ENCODE results near the gene MAN2B1.
"Not testable (repeated sequence)": the region's sequence is repeated elsewhere in the genome, so short reads cannot be mapped to it uniquely, and the experiment has no call there.

The MAN2B1 gene

DNA sequence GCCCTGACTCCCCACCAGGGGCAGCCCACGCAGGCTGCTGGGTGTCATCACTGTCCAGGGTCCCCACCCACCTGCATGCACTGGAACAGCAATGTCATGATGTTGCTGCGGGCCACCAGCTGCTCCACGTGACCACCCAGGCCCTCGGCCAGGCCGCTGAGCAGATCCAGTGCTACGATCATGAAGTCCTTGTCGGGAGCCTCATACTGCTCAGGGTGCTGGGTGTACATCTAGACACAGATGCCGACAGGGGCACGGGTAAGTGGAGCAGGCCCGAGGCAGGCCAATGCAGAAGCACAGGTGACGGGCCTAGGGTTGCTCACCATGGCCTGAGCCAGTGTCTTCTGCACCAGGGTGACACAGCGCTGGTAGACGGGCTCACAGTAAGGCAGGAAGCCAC is 38.6 kb upstream of the MAN2B1 start:
- no peaks in the 10 kb centered on the region for H3K4me1 ChIP-seq (ENCODE audit: low read length)
- no peak overlapping the region for H3K9ac ChIP-seq (ENCODE audit: low read length)
- H3K27ac ChIP-seq (ENCODE audit: low read length): no peak overlapping the region
- no peak overlapping the region for H3K4me3 ChIP-seq (ENCODE audit: low read length)
- no peak overlapping the region for H3K4me2 ChIP-seq (ENCODE audit: low read length)
- TF ChIP-seq EZH2phosphoT487 (IDR thresholded peaks at IDR 0.05; ENCODE audit: low read depth): no peak
- TF ChIP-seq, protein P1, sequence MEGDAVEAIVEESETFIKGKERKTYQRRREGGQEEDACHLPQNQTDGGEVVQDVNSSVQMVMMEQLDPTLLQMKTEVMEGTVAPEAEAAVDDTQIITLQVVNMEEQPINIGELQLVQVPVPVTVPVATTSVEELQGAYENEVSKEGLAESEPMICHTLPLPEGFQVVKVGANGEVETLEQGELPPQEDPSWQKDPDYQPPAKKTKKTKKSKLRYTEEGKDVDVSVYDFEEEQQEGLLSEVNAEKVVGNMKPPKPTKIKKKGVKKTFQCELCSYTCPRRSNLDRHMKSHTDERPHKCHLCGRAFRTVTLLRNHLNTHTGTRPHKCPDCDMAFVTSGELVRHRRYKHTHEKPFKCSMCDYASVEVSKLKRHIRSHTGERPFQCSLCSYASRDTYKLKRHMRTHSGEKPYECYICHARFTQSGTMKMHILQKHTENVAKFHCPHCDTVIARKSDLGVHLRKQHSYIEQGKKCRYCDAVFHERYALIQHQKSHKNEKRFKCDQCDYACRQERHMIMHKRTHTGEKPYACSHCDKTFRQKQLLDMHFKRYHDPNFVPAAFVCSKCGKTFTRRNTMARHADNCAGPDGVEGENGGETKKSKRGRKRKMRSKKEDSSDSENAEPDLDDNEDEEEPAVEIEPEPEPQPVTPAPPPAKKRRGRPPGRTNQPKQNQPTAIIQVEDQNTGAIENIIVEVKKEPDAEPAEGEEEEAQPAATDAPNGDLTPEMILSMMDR (IDR thresholded peaks at IDR 0.05; ENCODE audit: low read depth, low read length): no peak
- H3K9me3 ChIP-seq (ENCODE audit: insufficient read depth, low read length): no peaks in the 10 kb centered on the region
- H3K79me2 ChIP-seq (ENCODE audit: low read length): peaks cover 5% of the 10 kb centered on the region; the same call in 1 of the 2 replicates
- H3K27me3 ChIP-seq (ENCODE audit: low read depth, low read length): no peaks in the 10 kb centered on the region
- H2AFZ ChIP-seq (ENCODE audit: low read depth, low read length): no peak overlapping the region
- peaks cover 62% of the 10 kb centered on the region for H3K36me3 ChIP-seq (replicated peaks; ENCODE audit: low read depth, low read length)
- H4K20me1 ChIP-seq (ENCODE audit: insufficient read depth, low read length): no peaks in the 10 kb centered on the region

DNA sequence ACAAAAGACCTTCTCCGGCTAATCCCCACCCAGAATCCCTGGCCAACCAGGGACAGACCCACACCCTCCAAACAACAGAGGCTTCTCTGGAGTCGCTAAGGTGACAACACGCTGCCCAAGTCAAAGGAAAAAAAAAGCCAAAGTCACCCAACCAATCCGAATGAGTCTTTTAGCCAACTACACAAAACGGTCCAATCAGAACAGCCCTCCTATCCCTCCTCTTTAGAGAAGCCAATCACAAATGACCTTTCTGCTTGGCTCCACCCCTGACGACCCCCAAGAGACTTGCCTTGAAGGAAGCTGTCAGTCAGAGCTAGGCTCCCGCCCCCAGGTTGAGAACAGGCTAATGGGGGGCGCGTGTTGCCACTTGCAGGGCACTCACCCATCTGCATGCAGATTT is 36.5 kb upstream of the MAN2B1 start:
- Histone ChIP-seq H3K79me2 (ENCODE audit: low read length) (0 out of 2 replicates have a peak, but pooled peaks cover 3% of the 10 kb centered on the region), H2AFZ (ENCODE audit: low read depth, low read length) (no peak overlapping the region), H3K4me2 (ENCODE audit: low read length) (no peak overlapping the region), H3K36me3 (replicated peaks; ENCODE audit: low read depth, low read length) (peaks cover 69% of the 10 kb centered on the region), H3K4me1 (ENCODE audit: low read length) (peaks cover 4% of the 10 kb centered on the region; the same call in 1 of the 2 replicates), H3K9ac (ENCODE audit: low read length) (no peak overlapping the region), H3K9me3 (ENCODE audit: insufficient read depth, low read length) (no peaks in the 10 kb centered on the region), H4K20me1 (ENCODE audit: insufficient read depth, low read length) (no peaks in the 10 kb centered on the region), H3K27me3 (ENCODE audit: low read depth, low read length) (no peaks in the 10 kb centered on the region), H3K4me3 (ENCODE audit: low read length) (no peak overlapping the region), H3K27ac (ENCODE audit: low read length) (no peak overlapping the region)
- TF ChIP-seq EZH2phosphoT487 (IDR thresholded peaks at IDR 0.05; ENCODE audit: low read depth): no peak
- TF ChIP-seq, protein P1 (IDR thresholded peaks at IDR 0.05; ENCODE audit: low read depth, low read length): no peak

DNA sequence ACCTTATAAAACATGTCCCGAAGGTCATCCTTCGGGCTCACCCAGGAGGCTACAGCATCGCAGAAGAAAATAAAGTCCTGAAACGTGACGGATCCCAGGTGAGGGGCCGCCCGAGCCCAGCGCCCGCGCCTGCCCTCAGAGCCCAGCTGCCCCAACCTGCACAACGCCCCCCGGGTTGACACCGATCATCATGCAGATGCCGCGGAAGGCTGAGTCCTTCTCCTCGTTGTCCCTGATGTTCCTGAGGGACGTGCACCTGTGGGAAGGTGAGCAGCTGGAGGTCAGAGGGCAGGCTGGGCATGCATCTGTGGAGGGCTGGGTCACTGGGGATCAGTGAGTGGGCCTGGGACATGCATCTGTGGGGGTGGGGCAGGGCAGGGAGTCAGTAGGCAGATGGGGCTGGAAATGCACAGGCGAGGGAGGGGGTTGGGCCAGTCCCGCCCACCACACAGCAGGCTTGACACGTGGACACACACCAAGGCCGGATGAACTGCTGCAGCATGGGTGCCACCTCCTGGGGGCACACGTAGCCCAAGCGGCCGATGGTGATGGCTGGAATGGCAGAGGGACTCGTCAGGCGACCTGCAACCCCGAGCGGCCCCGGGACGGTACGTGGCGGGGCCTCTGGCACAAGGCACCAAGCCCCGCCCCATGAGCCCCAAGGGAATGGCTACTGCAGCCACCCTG is 35.2 kb upstream of the MAN2B1 start:
- Histone ChIP-seq H2AFZ (ENCODE audit: low read depth, low read length) (no peak overlapping the region), H4K20me1 (ENCODE audit: insufficient read depth, low read length) (no peaks in the 10 kb centered on the region), H3K27ac (ENCODE audit: low read length) (no peak overlapping the region), H3K4me3 (ENCODE audit: low read length) (no peak overlapping the region), H3K9me3 (ENCODE audit: insufficient read depth, low read length) (no peaks in the 10 kb centered on the region), H3K27me3 (ENCODE audit: low read depth, low read length) (no peaks in the 10 kb centered on the region), H3K4me2 (ENCODE audit: low read length) (no peak overlapping the region), H3K79me2 (ENCODE audit: low read length) (0 out of 2 replicates have a peak, but pooled peaks cover 3% of the 10 kb centered on the region), H3K9ac (ENCODE audit: low read length) (no peak overlapping the region), H3K4me1 (ENCODE audit: low read length) (peaks cover 15% of the 10 kb centered on the region), H3K36me3 (replicated peaks; ENCODE audit: low read depth, low read length) (peaks cover 68% of the 10 kb centered on the region)
- no peak for TF ChIP-seq EZH2phosphoT487 (IDR thresholded peaks at IDR 0.05; ENCODE audit: low read depth)
- TF ChIP-seq, protein P1 (IDR thresholded peaks at IDR 0.05; ENCODE audit: low read depth, low read length): no peak

DNA sequence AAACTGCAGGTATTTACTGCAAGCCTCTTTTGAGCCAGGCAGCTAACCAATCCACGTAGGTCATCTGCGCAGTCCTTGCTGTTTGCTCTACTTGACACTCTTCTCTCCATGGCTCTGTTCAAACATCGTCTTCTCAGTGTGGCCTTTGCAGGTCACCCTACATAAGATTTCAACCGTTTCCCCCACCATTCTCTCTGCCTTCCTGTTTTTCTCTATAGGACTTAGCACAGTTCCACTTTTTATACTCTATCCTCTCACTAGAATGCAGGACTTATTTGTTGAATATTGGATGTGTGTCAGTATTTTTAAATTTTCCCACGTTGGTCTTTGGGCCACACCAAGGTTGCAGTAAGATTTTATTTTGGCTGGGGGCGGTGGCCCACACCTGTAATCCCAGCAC is 31.6 kb upstream of the MAN2B1 start:
- H3K27ac ChIP-seq (ENCODE audit: low read length): no peak overlapping the region
- H3K27me3 ChIP-seq (ENCODE audit: low read depth, low read length): no peaks in the 10 kb centered on the region
- no peak for TF ChIP-seq EZH2phosphoT487 (IDR thresholded peaks at IDR 0.05; ENCODE audit: low read depth)
- TF ChIP-seq, protein P1 (IDR thresholded peaks at IDR 0.05; ENCODE audit: low read depth, low read length): no peak
- H3K9me3 ChIP-seq (ENCODE audit: insufficient read depth, low read length): no peaks in the 10 kb centered on the region
- H3K79me2 ChIP-seq (ENCODE audit: low read length): no peaks in the 10 kb centered on the region
- no peak overlapping the region for H3K9ac ChIP-seq (ENCODE audit: low read length)
- no peaks in the 10 kb centered on the region for H4K20me1 ChIP-seq (ENCODE audit: insufficient read depth, low read length)
- H2AFZ ChIP-seq (ENCODE audit: low read depth, low read length): no peak overlapping the region
- H3K4me2 ChIP-seq (ENCODE audit: low read length): peak overlapping the region; percentile 77; the same call in 1 of the 2 replicates
- H3K4me1 ChIP-seq (ENCODE audit: low read length): peaks cover 24% of the 10 kb centered on the region
- peaks cover 39% of the 10 kb centered on the region for H3K36me3 ChIP-seq (replicated peaks; ENCODE audit: low read depth, low read length)
- no peak overlapping the region for H3K4me3 ChIP-seq (ENCODE audit: low read length)

DNA sequence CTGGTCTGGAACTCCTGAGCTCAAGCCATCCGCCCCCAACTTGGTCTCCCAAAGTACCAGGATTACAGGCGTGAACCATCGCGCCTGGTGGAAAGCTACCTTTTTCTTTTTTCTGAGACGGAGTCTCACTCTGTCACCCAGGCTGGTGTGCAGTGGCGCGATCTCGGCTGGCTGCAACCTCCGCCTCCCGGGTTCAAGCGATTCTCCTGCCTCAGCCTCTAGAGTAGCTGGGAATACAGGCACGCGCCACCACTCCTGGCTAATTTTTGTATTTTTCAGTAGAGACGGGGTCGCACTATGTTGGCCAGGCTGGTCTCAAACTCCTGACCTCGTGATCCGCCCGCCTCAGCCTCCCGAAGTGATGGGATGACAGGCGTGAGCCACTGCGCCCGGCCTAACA is 30.9 kb upstream of the MAN2B1 start:
- Histone ChIP-seq H3K4me3 (ENCODE audit: low read length) (peak overlapping the region; percentile 82), H3K4me2 (ENCODE audit: low read length) (peak overlapping the region; percentile 77), H3K36me3 (replicated peaks; ENCODE audit: low read depth, low read length) (peaks cover 32% of the 10 kb centered on the region), H3K9ac (ENCODE audit: low read length) (peak overlapping the region; percentile 77; the same call in 1 of the 2 replicates), H3K4me1 (ENCODE audit: low read length) (peaks cover 24% of the 10 kb centered on the region), H3K27ac (ENCODE audit: low read length) (peak overlapping the region; percentile 92)
- not testable (repeated sequence) for H4K20me1 ChIP-seq (ENCODE audit: insufficient read depth, low read length); H2AFZ ChIP-seq (ENCODE audit: low read depth, low read length); H3K27me3 ChIP-seq (ENCODE audit: low read depth, low read length); H3K79me2 ChIP-seq (ENCODE audit: low read length); H3K9me3 ChIP-seq (ENCODE audit: insufficient read depth, low read length)
